ENCODE measurements around the gene SPRY4.
"Not testable (repeated sequence)": the region's sequence is repeated elsewhere in the genome, so short reads cannot be mapped to it uniquely, and the experiment has no call there.

The SPRY4 gene

GRCh38 chr5:142290577-142291299, 34.1 kb downstream of the SPRY4 start:
- DNase-seq, result no peak

GRCh38 chr5:142289708-142290576, 34.9 kb downstream of the SPRY4 start:
- no peak for DNase-seq

GRCh38 chr5:142287973-142288313, 36.9 kb downstream of the SPRY4 start:
- no peak for DNase-seq

- DNase-seq, result no peak
Observed at GRCh38 chr5:142287096-142287972, 37.5 kb downstream of the SPRY4 start.

- DNase-seq, result no peak
Observed at GRCh38 chr5:142286111-142286510, 38.7 kb downstream of the SPRY4 start.

GRCh38 chr5:142283304-142283703, 41.5 kb downstream of the SPRY4 start:
- DNase-seq, result no peak

- DNase-seq, result no peak
Observed at GRCh38 chr5:142281966-142282365, 42.9 kb downstream of the SPRY4 start.

GRCh38 chr5:142281008-142281367, 43.8 kb downstream of the SPRY4 start:
- DNase-seq, result no peak

- DNase-seq, result no peak
Observed at GRCh38 chr5:142280066-142281007, 44.5 kb downstream of the SPRY4 start.

- DNase-seq, result no peak
Observed at GRCh38 chr5:142278627-142279026, 46.2 kb downstream of the SPRY4 start.

- DNase-seq, result no peak
Observed at GRCh38 chr5:142277796-142278195, 47.0 kb downstream of the SPRY4 start.

GRCh38 chr5:142276517-142276916, 48.3 kb downstream of the SPRY4 start:
- no peak for DNase-seq

GRCh38 chr5:142275496-142275895, 49.3 kb downstream of the SPRY4 start:
- DNase-seq, result no peak

GRCh38 chr5:142272596-142272995, 52.2 kb downstream of the SPRY4 start:
- DNase-seq, result not testable (repeated sequence)

- DNase-seq, result not testable (repeated sequence)
Observed at GRCh38 chr5:142264084-142264483, 60.7 kb downstream of the SPRY4 start.

GRCh38 chr5:142263346-142263745, 61.5 kb downstream of the SPRY4 start:
- DNase-seq, result no peak

- DNase-seq, result no peak
Observed at GRCh38 chr5:142262683-142263082, 62.1 kb downstream of the SPRY4 start.
